H1 (cell line): ENCODE results near the gene ATP8B3. TPM values are rescaled to one million over a fixed set of nuclear protein-coding genes. Genes with fewer than 3 reads are reported as not detected.
A peak's percentile ranks its signal among the peaks of the same experiment; 100 is the strongest.

Experiments used
- CTCF ChIA-PET: fragments of 300-600 bp; sonication (Branson Sonifier 250); formaldehyde crosslinking; loops from one replicate; lab custom pipeline; 2021; ENCODE audit not compliant: partially characterized antibody; lab: Charles Lee
- POLR2A ChIA-PET: fragments of 300-600 bp; sonication (Branson Sonifier 250); formaldehyde crosslinking; loops from one replicate; lab custom pipeline; 2021; ENCODE audit warnings: inconsistent platforms; ENCODE audit not compliant: partially characterized antibody; lab: Charles Lee
- DNase-seq, 2 experiments: peaks; one replicate each; pipeline versions ENCODE4 v3.0.0 to v3.0.0-alpha.2; 2010 to 2022; ENCODE audit warnings: low spot score in 2 of 2, low read depth in 1 of 2, mixed read lengths in 1 of 2
- FAIRE-seq: peaks from 2 replicates; lab custom pipeline; 2011; peaks lifted over from hg19 to GRCh38; lab: Jason Lieb, UNC
- H2AFZ ChIP-seq: 2 replicates; pipeline ENCODE4 v1.8.1; 2012; ENCODE audit warnings: low read length, inconsistent platforms
- H2AK5ac ChIP-seq: 2 replicates; pipeline ENCODE4 v1.6.1; 2013; ENCODE audit warnings: low read depth, low read length
- H2BK120ac ChIP-seq: replicated peaks from 2 replicates; pipeline ENCODE3; 2013; ENCODE audit warnings: low read depth, low read length, inconsistent platforms
- H2BK12ac ChIP-seq: 2 replicates; pipeline ENCODE4 v1.6.1; 2013; ENCODE audit warnings: low read depth, low read length
- H2BK15ac ChIP-seq: 2 replicates; pipeline ENCODE4 v1.6.1; 2013; ENCODE audit warnings: low read length
- H2BK20ac ChIP-seq: 2 replicates; pipeline ENCODE4 v1.6.1; 2013; ENCODE audit warnings: low read length
- H2BK5ac ChIP-seq: 2 replicates; pipeline ENCODE4 v1.6.1; 2013; ENCODE audit warnings: low read depth, low read length
- H3K14ac ChIP-seq: 2 replicates; pipeline ENCODE4 v1.6.1; 2013; ENCODE audit warnings: inconsistent platforms; ENCODE audit not compliant: insufficient read length
- H3K18ac ChIP-seq: 2 replicates; pipeline ENCODE4 v1.6.1; 2013; ENCODE audit warnings: low read length; ENCODE audit errors: extremely low read depth
- H3K23ac ChIP-seq: 2 replicates; pipeline ENCODE4 v1.6.1; 2013; ENCODE audit warnings: inconsistent platforms; ENCODE audit not compliant: insufficient read length
- H3K23me2 ChIP-seq: 2 replicates; pipeline ENCODE4 v1.6.1; 2013; ENCODE audit warnings: low read depth, low read length
- H3K27ac ChIP-seq: 2 replicates; pipeline ENCODE4 v1.6.1; 2011; ENCODE audit warnings: low read depth, low read length, inconsistent platforms
- H3K27me3 ChIP-seq, 4 experiments: replicated peaks in 1 of 4; 1 replicate in 1 of 4; 2 replicates in 3 of 4; pipeline versions ENCODE4 v1.6.1 to v1.8.1; 2011 to 2013; ENCODE audit warnings: low read length in 3 of 4, mild to moderate bottlenecking in 3 of 4, inconsistent platforms in 2 of 4, mixed read lengths in 2 of 4, moderate library complexity in 1 of 4; ENCODE audit not compliant: control insufficient read depth in 3 of 4, insufficient read depth in 3 of 4; ENCODE audit errors: extremely low read depth in 1 of 4
- H3K36me3 ChIP-seq, 4 experiments: 2 replicates each; pipeline versions ENCODE4 v1.6.1 to v1.8.1; 2011 to 2013; ENCODE audit warnings: mild to moderate bottlenecking in 4 of 4, low read length in 3 of 4, moderate library complexity in 2 of 4, control low read depth in 1 of 4, inconsistent platforms in 1 of 4; ENCODE audit not compliant: insufficient read depth in 4 of 4, control insufficient read depth in 2 of 4
- H3K4ac ChIP-seq: replicated peaks from 2 replicates; pipeline ENCODE3; 2013; ENCODE audit warnings: low read length, low read depth, mixed read lengths, inconsistent platforms; ENCODE audit not compliant: insufficient read length
- H3K4me1 ChIP-seq, 4 experiments: replicated peaks in 1 of 4; 1 replicate in 1 of 4; 2 replicates in 3 of 4; pipeline versions ENCODE4 v1.6.1 to v1.8.1; 2011 to 2013; ENCODE audit warnings: low read length in 3 of 4, inconsistent platforms in 2 of 4, mixed read lengths in 1 of 4; ENCODE audit not compliant: insufficient read depth in 4 of 4, control insufficient read depth in 3 of 4
- H3K4me2 ChIP-seq, 2 experiments: 2 replicates each; pipeline versions ENCODE4 v1.6.1 to v1.8.1; 2011 to 2013; ENCODE audit warnings: low read depth in 2 of 2, low read length in 2 of 2, control low read depth in 1 of 2, inconsistent platforms in 1 of 2, mild to moderate bottlenecking in 1 of 2; ENCODE audit not compliant: insufficient read depth in 1 of 2
- H3K4me3 ChIP-seq, 4 experiments: fragments of 200-600, 300-600 bp in 1 of 4; sonication (generic), shearing (Covaris generic), sonication (Bioruptor Twin) in 1 of 4; 2 replicates each; pipeline versions ENCODE4 v1.5.1 to v1.8.1; 2011 to 2016; ENCODE audit warnings: low read length in 4 of 4, low read depth in 3 of 4, control low read depth in 2 of 4, inconsistent platforms in 2 of 4, mild to moderate bottlenecking in 2 of 4, mixed read lengths in 1 of 4, moderate library complexity in 1 of 4; ENCODE audit not compliant: insufficient read depth in 2 of 4; ENCODE audit errors: extremely low read depth in 1 of 4
- H3K56ac ChIP-seq: replicated peaks from 2 replicates; pipeline ENCODE3; 2013; ENCODE audit warnings: low read depth, mild to moderate bottlenecking, mixed read lengths, low read length, inconsistent platforms; ENCODE audit not compliant: insufficient read length
- H3K79me1 ChIP-seq: 2 replicates; pipeline ENCODE4 v1.6.1; 2013; ENCODE audit warnings: low read depth, low read length, control low read depth
- H3K79me2 ChIP-seq, 2 experiments: 2 replicates each; pipeline versions ENCODE4 v1.6.1 to v1.8.1; 2012 to 2013; ENCODE audit warnings: low read length in 2 of 2, mild to moderate bottlenecking in 2 of 2, inconsistent platforms in 1 of 2; ENCODE audit not compliant: insufficient read depth in 2 of 2, control insufficient read depth in 1 of 2
- H3K9ac ChIP-seq, 4 experiments: replicated peaks in 1 of 4; 1 replicate in 1 of 4; 2 replicates in 3 of 4; pipeline versions ENCODE4 v1.6.1 to v1.8.1; 2011 to 2013; ENCODE audit warnings: low read depth in 3 of 4, low read length in 3 of 4, control low read depth in 2 of 4, mild to moderate bottlenecking in 2 of 4, moderate library complexity in 2 of 4, inconsistent platforms in 1 of 4; ENCODE audit errors: extremely low read depth in 1 of 4
- H3K9me3 ChIP-seq, 2 experiments: 2 replicates each; pipeline versions ENCODE4 v1.6.1 to v1.8.1; 2012 to 2013; ENCODE audit warnings: mild to moderate bottlenecking in 2 of 2, moderate library complexity in 2 of 2, control low read depth in 1 of 2, inconsistent platforms in 1 of 2, low read depth in 1 of 2, low read length in 1 of 2, mixed read lengths in 1 of 2; ENCODE audit not compliant: insufficient read depth in 2 of 2
- H4K20me1 ChIP-seq, 2 experiments: replicated peaks in 1 of 2; 2 replicates each; pipeline versions ENCODE3 to v1.8.1; 2011 to 2013; ENCODE audit warnings: inconsistent platforms in 2 of 2, low read length in 2 of 2, mild to moderate bottlenecking in 1 of 2; ENCODE audit not compliant: insufficient read depth in 2 of 2, control insufficient read depth in 1 of 2
- H4K5ac ChIP-seq: 2 replicates; pipeline ENCODE4 v1.6.1; 2013; ENCODE audit warnings: low read length, low read depth, mixed read lengths, inconsistent platforms; ENCODE audit not compliant: insufficient read length
- H4K8ac ChIP-seq: 2 replicates; pipeline ENCODE4 v1.8.0; 2013; ENCODE audit warnings: mild to moderate bottlenecking, moderate library complexity, low read length, inconsistent platforms; ENCODE audit not compliant: insufficient read depth; ENCODE audit errors: extremely low read depth
- H4K91ac ChIP-seq: replicated peaks from 2 replicates; pipeline ENCODE3; 2013; ENCODE audit warnings: low read length, mixed read lengths, inconsistent platforms; ENCODE audit not compliant: insufficient read length
- CBX8 ChIP-seq: fragments of 300-800, 300-1000 bp; sonication (generic); IDR thresholded peaks from 2 replicates; pipeline ENCODE4 v1.7.1; 2016; ENCODE audit warnings: low read depth, low read length, borderline replicate concordance
- FOSL1 ChIP-seq: IDR thresholded peaks from 2 replicates; pipeline ENCODE4 v1.6.1; 2011; ENCODE audit warnings: mild to moderate bottlenecking, low read depth, low read length, moderate library complexity; ENCODE audit not compliant: insufficient read depth
- MAFK ChIP-seq: IDR thresholded peaks from 2 replicates; pipeline ENCODE4 v1.6.1; 2012; ENCODE audit warnings: low read depth, mild to moderate bottlenecking, improper control_type of control experiment, low read length
- NRF1 ChIP-seq: IDR thresholded peaks from 2 replicates; pipeline ENCODE4 v1.6.1; 2011; ENCODE audit warnings: mild to moderate bottlenecking, low read depth, low read length, improper control_type of control experiment
- RXRA ChIP-seq: IDR thresholded peaks from 2 replicates; pipeline ENCODE4 v1.6.1; 2011; ENCODE audit warnings: low read depth, mild to moderate bottlenecking, low read length, moderate library complexity; ENCODE audit not compliant: insufficient read depth
- SIX5 ChIP-seq: IDR thresholded peaks from 2 replicates; pipeline ENCODE4 v1.6.1; 2011; ENCODE audit warnings: mild to moderate bottlenecking, low read depth, low read length
- YY1 ChIP-seq: IDR thresholded peaks from 2 replicates; pipeline ENCODE4 v1.6.1; 2011; ENCODE audit warnings: low read depth, mild to moderate bottlenecking, low read length
- WGBS, 2 experiments: shearing (Covaris generic) in 1 of 2; methylation state at CpG; one replicate each; pipeline versions ENCODE4 v1.1.6 to v1.1.7; 2013 to 2015; ENCODE audit warnings: low lambda C conversion rate in 2 of 2, mixed read lengths in 2 of 2, inconsistent platforms in 1 of 2, low coverage in 1 of 2, missing lambda C conversion rate in 1 of 2; ENCODE audit not compliant: insufficient replicate concordance in 2 of 2, insufficient coverage in 1 of 2, insufficient read length in 1 of 2; ENCODE audit errors: extremely low coverage in 1 of 2, missing lambda C conversion rate in 1 of 2; 5-methylcytosine and 5-hydroxymethylcytosine counted together
- polyA plus RNA-seq, 7 experiments: library from polyadenylated mRNA; depleted of rRNA in 3 of 7; stranded (reverse) in 5 of 7; unstranded in 2 of 7; fragments of >200 nt in 5 of 7; fragments of 200-250 nt in 2 of 7; gene quantifications; 1 replicate in 5 of 7; 2 replicates in 1 of 7; 4 replicates in 1 of 7; pipeline versions ENCODE4 v1.2.1 to v1.2.3, GENCODE V29; 2011 to 2013; ENCODE audit warnings: missing spikeins in 2 of 7, mixed read lengths in 2 of 7
- total RNA-seq: library from RNA; stranded (reverse); fragmentation: NEBNext Ultra II Directional; extraction: Animal tissue kit (Norgen Biotek cat#: 25700); gene quantifications from 2 replicates; pipeline ENCODE4 v1.2.1, GENCODE V29; 2021

The ATP8B3 gene
- total and polyA plus RNA-seq, 2 of the 8 experiments (the other 6 are each of a cell fraction or from before 2014, with no cell fraction given): 4.1 to 9.3 TPM

GRCh38 chr19:1858412-1859081 is 46.5 kb upstream of the ATP8B3 start:
- Histone ChIP-seq H4K20me1 (peaks cover 39 to 49% of the 10 kb centered on the region in 2 experiments), H3K56ac (no peak overlapping the region), H3K79me1 (peaks cover 22% of the 10 kb centered on the region), H3K9ac (no peak overlapping the region), H3K4me3 (peak overlapping the region in 1 of 4 experiments; percentile 84; a peak in 1 of 8 replicates), H2BK5ac (no peak overlapping the region), H2BK15ac (no peak overlapping the region), H2BK20ac (no peak overlapping the region), H3K27ac (no peak overlapping the region), H2AK5ac (no peak overlapping the region), H3K4me2 (peak overlapping the region; percentile 90 to 95; a peak in 2 of 4 replicates), H4K8ac (no peak overlapping the region), H3K23me2 (peaks cover 12% of the 10 kb centered on the region; the same call in 1 of the 2 replicates), H3K4me1 (peaks cover 0 to 67% (median 54%) of the 10 kb centered on the region in 4 experiments; a peak in 6 of 7 replicates), H2BK12ac (peak overlapping the region; percentile 12; the same call in 1 of the 2 replicates), H2AFZ (no peak overlapping the region), H3K27me3 (peaks cover 0 to 15% (median 6%) of the 10 kb centered on the region in 4 experiments; a peak in 5 of 7 replicates), H3K9me3 (no peaks in the 10 kb centered on the region), H2BK120ac (no peak overlapping the region), H3K4ac (no peak overlapping the region), H3K18ac (no peak overlapping the region), H4K91ac (no peak overlapping the region), H3K36me3 (no peaks in the 10 kb centered on the region), H3K14ac (no peak overlapping the region), H3K79me2 (peaks cover 18 to 71% of the 10 kb centered on the region in 2 experiments; a peak in 3 of 4 replicates), H3K23ac (no peak overlapping the region), H4K5ac (no peak overlapping the region)
- TF ChIP-seq MAFK (no peak), FOSL1 (no peak), RXRA (no peak), CBX8 (no peak), YY1 (no peak), SIX5 (no peak), NRF1 (no peak)
- no peak for DNase-seq
- WGBS, 2 experiments: 72% methylated on average over 8 of the region's 10 CpGs; no CpG with 5 or more reads in 1 of the 2 experiments
- ChIA-PET POLR2A (interaction anchor here (0.9 to 1.1 kb wide), 3 partner anchors 17 to 525 kb away, joined by 3 to 4 read pairs (median 3); no protein-coding TSS in a partner anchor), CTCF (interaction anchor here (0.8 to 2.3 kb wide), 8 partner anchors 9 to 392 kb away, joined by 3 to 18 read pairs (median 6); partner anchors contain the start of gene REXO1)
- no peak for FAIRE-seq
